HG02678 (cell line): ENCODE results near the gene SVEP1.
A peak's percentile ranks its signal among the peaks of the same experiment; 100 is the strongest.
"Not testable (repeated sequence)": the region's sequence is repeated elsewhere in the genome, so short reads cannot be mapped to it uniquely, and the experiment has no call there.

Experiments used
- ATAC-seq: cut with Tn5 transposase; IDR thresholded peaks from one replicate; pipeline ENCODE4 v1.9.1; 2021; ENCODE audit warnings: mild to moderate bottlenecking, moderate library complexity; ENCODE audit not compliant: unreplicated experiment

Gene SVEP1

GRCh38 chr9:110579034-110579861, at the start of gene SVEP1:
SVEP1 (minus strand) TSS chr9:110579741; CDS start chr9:110579543, 198 bp downstream.
- no peak for ATAC-seq

- ATAC-seq, result peak; percentile 97
These were observed 46.7 kb upstream of the SVEP1 start for GRCh38 chr9:110626101-110626829.

- ATAC-seq, result no peak
These were observed 44.0 kb upstream of the SVEP1 start for GRCh38 chr9:110623462-110624025.

GRCh38 chr9:110622368-110622767, 42.8 kb upstream of the SVEP1 start:
- ATAC-seq, result no peak

- ATAC-seq, result no peak
These were observed 41.2 kb upstream of the SVEP1 start for GRCh38 chr9:110620726-110621125.

- no peak for ATAC-seq
These were observed 40.3 kb upstream of the SVEP1 start for GRCh38 chr9:110619831-110620230.

GRCh38 chr9:110615498-110615897, 36.0 kb upstream of the SVEP1 start:
- ATAC-seq, result no peak

- not testable (repeated sequence) for ATAC-seq
These were observed 35.0 kb upstream of the SVEP1 start for GRCh38 chr9:110614576-110614975.

GRCh38 chr9:110606179-110606790, 26.7 kb upstream of the SVEP1 start:
- no peak for ATAC-seq

- no peak for ATAC-seq
These were observed 26.0 kb upstream of the SVEP1 start for GRCh38 chr9:110605565-110605964.

GRCh38 chr9:110604171-110604601, 24.6 kb upstream of the SVEP1 start:
- no peak for ATAC-seq

- ATAC-seq, result no peak
These were observed 22.7 kb upstream of the SVEP1 start for GRCh38 chr9:110602281-110602680.

- no peak for ATAC-seq
These were observed 21.6 kb upstream of the SVEP1 start for GRCh38 chr9:110601098-110601497.

GRCh38 chr9:110599468-110599867, 19.9 kb upstream of the SVEP1 start:
- no peak for ATAC-seq

GRCh38 chr9:110592044-110592830, 12.7 kb upstream of the SVEP1 start:
- ATAC-seq, result no peak

GRCh38 chr9:110591526-110591925, 12.0 kb upstream of the SVEP1 start:
- ATAC-seq, result no peak

- ATAC-seq, result no peak
These were observed 11.3 kb upstream of the SVEP1 start for GRCh38 chr9:110590816-110591215.

- ATAC-seq, result no peak
These were observed 8.8 kb upstream of the SVEP1 start for GRCh38 chr9:110588296-110588695.

- ATAC-seq, result no peak
These were observed 3.7 kb upstream of the SVEP1 start for GRCh38 chr9:110583237-110583636.

- ATAC-seq, result no peak
These were observed 2.6 kb upstream of the SVEP1 start for GRCh38 chr9:110582156-110582555.

GRCh38 chr9:110580850-110581249, 1.3 kb upstream of the SVEP1 start:
- no peak for ATAC-seq
